Endothelial cell of umbilical vein (primary cell): ENCODE data around the gene NRF1. TPM values are rescaled to one million over a fixed set of nuclear protein-coding genes. Genes with fewer than 3 reads are reported as not detected.

Source experiments
- BruUV-seq: library from RNA; stranded (reverse); fragments of 400-500 nt; replicated peaks from 2 replicates; lab custom pipeline; 2021; lab: Mats Ljungman, UMichigan
- CTCF ChIA-PET: fragments of 300-600, 350-600 bp; sonication (Branson Sonifier 250); formaldehyde crosslinking; loops from one replicate; lab custom pipeline; 2021; ENCODE audit warnings: antibody characterized with exemption, inconsistent platforms; lab: Charles Lee
- POLR2A ChIA-PET: fragments of 300-600, 350-600 bp; sonication (Branson Sonifier 250); formaldehyde crosslinking; loops from one replicate; lab custom pipeline; 2021; ENCODE audit warnings: antibody characterized with exemption, inconsistent platforms; lab: Charles Lee
- DNase-seq: peaks from one replicate; pipeline ENCODE4 v3.0.0-alpha.2; 2011; ENCODE audit warnings: low read depth, low spot score
- FAIRE-seq: peaks from 2 replicates; lab custom pipeline; 2011; peaks lifted over from hg19 to GRCh38; lab: Jason Lieb, UNC
- H2AFZ ChIP-seq: 2 replicates; pipeline ENCODE4 v1.6.0; 2012; ENCODE audit warnings: low read depth, low read length, control low read depth, inconsistent platforms
- H3K27ac ChIP-seq: 2 replicates; pipeline ENCODE4 v1.5.1; 2011; ENCODE audit warnings: low read depth, mild to moderate bottlenecking, control low read depth, low read length, moderate library complexity; ENCODE audit not compliant: insufficient read depth
- H3K27me3 ChIP-seq, 2 experiments: 2 replicates each; pipeline versions ENCODE4 v1.6.0 to v1.6.1; 2011; ENCODE audit warnings: low read length in 2 of 2, mixed read lengths in 1 of 2; ENCODE audit not compliant: control insufficient read depth in 2 of 2, insufficient read depth in 2 of 2
- H3K36me3 ChIP-seq, 2 experiments: 2 replicates in 1 of 2; 3 replicates in 1 of 2; pipeline ENCODE4 v1.5.1; 2011; ENCODE audit warnings: low read length in 2 of 2, mild to moderate bottlenecking in 1 of 2, moderate library complexity in 1 of 2; ENCODE audit not compliant: control insufficient read depth in 2 of 2, insufficient read depth in 2 of 2; ENCODE audit errors: extremely low read depth in 1 of 2
- H3K4me1 ChIP-seq: 3 replicates; pipeline ENCODE4 v1.5.1; 2011; ENCODE audit warnings: mild to moderate bottlenecking, low read length; ENCODE audit not compliant: control insufficient read depth, insufficient read depth; ENCODE audit errors: extremely low read depth
- H3K4me2 ChIP-seq: 2 replicates; pipeline ENCODE4 v1.6.1; 2011; ENCODE audit warnings: low read length, control low read depth, mixed read lengths; ENCODE audit not compliant: insufficient read depth
- H3K4me3 ChIP-seq, 3 experiments: fragments of 200-600 bp in 1 of 3; sonication (generic), shearing (Covaris generic) in 1 of 3; replicated peaks in 1 of 3; 2 replicates each; pipeline ENCODE4 v1.5.1; 2011 to 2016; ENCODE audit warnings: control low read depth in 3 of 3, low read length in 3 of 3, mild to moderate bottlenecking in 2 of 3, inconsistent platforms in 1 of 3, low read depth in 1 of 3, moderate library complexity in 1 of 3; ENCODE audit not compliant: insufficient read depth in 1 of 3
- H3K79me2 ChIP-seq: 2 replicates; pipeline ENCODE4 v1.6.0; 2012; ENCODE audit warnings: low read length, inconsistent platforms; ENCODE audit not compliant: control insufficient read depth, insufficient read depth
- H3K9ac ChIP-seq: replicated peaks from 2 replicates; pipeline ENCODE3; 2011; ENCODE audit warnings: low read length, control low read depth; ENCODE audit not compliant: insufficient read depth; ENCODE audit errors: extremely low read depth
- H3K9me1 ChIP-seq: replicated peaks from 3 replicates; pipeline ENCODE4 v1.6.0; 2011; ENCODE audit warnings: mild to moderate bottlenecking, low read length; ENCODE audit not compliant: control insufficient read depth, insufficient read depth; ENCODE audit errors: extremely low read depth
- H3K9me3 ChIP-seq: replicated peaks from 2 replicates; pipeline ENCODE4 v1.5.1; 2012; ENCODE audit warnings: low read length, inconsistent platforms; ENCODE audit not compliant: control insufficient read depth, insufficient read depth
- H4K20me1 ChIP-seq: replicated peaks from 2 replicates; pipeline ENCODE3; 2011; ENCODE audit warnings: mild to moderate bottlenecking, low read length; ENCODE audit not compliant: control insufficient read depth, insufficient read depth; ENCODE audit errors: extremely low read depth
- CTCF ChIP-seq, 2 donors: IDR thresholded peaks; 1 replicate in 1 of 2; 2 replicates in 1 of 2; pipeline ENCODE4 v1.5.1; 2011; ENCODE audit warnings: low read length in 2 of 2, mild to moderate bottlenecking in 2 of 2, moderate library complexity in 2 of 2, control low read depth in 1 of 2, inconsistent platforms in 1 of 2, low read depth in 1 of 2; ENCODE audit not compliant: insufficient read depth in 1 of 2; ENCODE audit errors: extremely low read depth in 1 of 2
- EZH2 ChIP-seq: IDR thresholded peaks from 2 replicates; pipeline ENCODE4 v1.6.1; 2012; ENCODE audit warnings: borderline replicate concordance, low read depth, mild to moderate bottlenecking, moderate library complexity, low read length, inconsistent platforms; ENCODE audit not compliant: severe bottlenecking
- FOS ChIP-seq: IDR thresholded peaks from 2 replicates; pipeline ENCODE4 v1.6.1; 2011; ENCODE audit warnings: mild to moderate bottlenecking, low read length, moderate library complexity, borderline replicate concordance; ENCODE audit not compliant: insufficient read depth
- GATA2 ChIP-seq: IDR thresholded peaks from 2 replicates; pipeline ENCODE4 v1.7.0; 2011; ENCODE audit warnings: low read depth, mild to moderate bottlenecking, moderate library complexity, mixed read lengths, low read length; ENCODE audit not compliant: insufficient read length, insufficient read depth
- JUN ChIP-seq: IDR thresholded peaks from 2 replicates; pipeline ENCODE4 v1.6.1; 2011; ENCODE audit warnings: borderline replicate concordance, low read depth; ENCODE audit not compliant: insufficient read length, insufficient read depth
- MAX ChIP-seq: IDR thresholded peaks from 2 replicates; pipeline ENCODE4 v1.6.1; 2011; ENCODE audit not compliant: insufficient read depth, insufficient read length
- MYC ChIP-seq: IDR thresholded peaks from one replicate; pipeline ENCODE4 v1.6.1; 2011; ENCODE audit warnings: mild to moderate bottlenecking, low read depth, low read length
- POLR2A ChIP-seq: IDR thresholded peaks from 2 replicates; pipeline ENCODE4 v1.6.1; 2012; ENCODE audit warnings: low read depth, mild to moderate bottlenecking, control low read depth, low read length
- POLR2AphosphoS5 ChIP-seq: IDR thresholded peaks from 2 replicates; pipeline ENCODE4 v1.6.1; 2012; ENCODE audit warnings: low read depth, mild to moderate bottlenecking, control low read depth, low read length, moderate library complexity; ENCODE audit not compliant: insufficient read depth
- dilution Hi-C: fragments of 300-500 bp; cut with MboI; formaldehyde crosslinking; loops from one replicate; pipeline ENCODE4 v1.15.0; 2019; ENCODE audit warnings: low sequenced_read_pairs; ENCODE audit not compliant: extremely low pct_ligation_motif_present
- intact Hi-C: fragments of 100-400 bp; cut with micrococcal nuclease; formaldehyde crosslinking; loops from one replicate; pipeline ENCODE4 v1.10.0; 2022
- polyA plus RNA-seq, 4 experiments: library from polyadenylated mRNA; depleted of rRNA in 3 of 4; stranded (reverse) in 3 of 4; unstranded in 1 of 4; fragments of >200 nt; gene quantifications; 2 replicates each; pipeline versions ENCODE4 v1.2.1 to v1.2.3, GENCODE V29; 2011 to 2012; ENCODE audit warnings: missing spikeins in 1 of 4
- total RNA-seq: library from RNA; stranded (reverse); gene quantifications from 2 replicates; pipeline ENCODE4 v1.2.3, GENCODE V29; 2021

Gene NRF1
- total and polyA plus RNA-seq, 2 donors (not counting 3 experiments of a cell fraction or from before 2014, with no cell fraction given) = 14.6 to 20.3 TPM

GRCh38 chr7:129626896-129627295 lies 15.4 kb downstream of the NRF1 start:
- Histone ChIP-seq H3K9ac (no peak overlapping the region), H4K20me1 (peaks cover 7% of the 10 kb centered on the region), H3K36me3 (no peaks in the 10 kb centered on the region), H3K4me3 (no peak overlapping the region), H3K4me1 (no peaks in the 10 kb centered on the region), H3K4me2 (no peak overlapping the region), H2AFZ (no peak overlapping the region), H3K79me2 (peaks cover 73% of the 10 kb centered on the region), H3K9me1 (no peaks in the 10 kb centered on the region), H3K27me3 (no peaks in the 10 kb centered on the region), H3K27ac (no peak overlapping the region), H3K9me3 (no peaks in the 10 kb centered on the region)
- intact Hi-C loops = no loop called here
- DNase-seq = no peak
- FAIRE-seq = no peak
- no TSS peak for BruUV-seq
- dilution Hi-C loops = no loop called here
- no peak for TF ChIP-seq GATA2
- no peak for TF ChIP-seq EZH2
- no peak for TF ChIP-seq POLR2A
- no peak for TF ChIP-seq CTCF (IDR thresholded peaks at IDR 0.05; ENCODE audit: extremely low read depth in 1 of 2, insufficient read depth in 1 of 2, low read depth in 1 of 2, low read length in 2 of 2)
- no peak for TF ChIP-seq MYC
- TF ChIP-seq JUN = no peak
- TF ChIP-seq MAX = no peak
- TF ChIP-seq POLR2AphosphoS5 = no peak
- no peak for TF ChIP-seq FOS
- POLR2A ChIA-PET = no interaction called here
- CTCF ChIA-PET = interaction anchor here (1.0 kb wide), 1 partner anchor 8 kb away, joined by 3 read pairs; no protein-coding TSS in a partner anchor
